H1 (cell line): ENCODE results near the gene COL6A3. TPM values are rescaled to one million over a fixed set of nuclear protein-coding genes. Genes with fewer than 3 reads are reported as not detected.

Experiments
- CTCF ChIA-PET: fragments of 300-600 bp; sonication (Branson Sonifier 250); formaldehyde crosslinking; loops from one replicate; lab custom pipeline; 2021; ENCODE audit not compliant: partially characterized antibody; lab: Charles Lee
- POLR2A ChIA-PET: fragments of 300-600 bp; sonication (Branson Sonifier 250); formaldehyde crosslinking; loops from one replicate; lab custom pipeline; 2021; ENCODE audit warnings: inconsistent platforms; ENCODE audit not compliant: partially characterized antibody; lab: Charles Lee
- DNase-seq, 2 experiments: peaks; one replicate each; pipeline versions ENCODE4 v3.0.0 to v3.0.0-alpha.2; 2010 to 2022; ENCODE audit warnings: low spot score in 2 of 2, low read depth in 1 of 2, mixed read lengths in 1 of 2
- FAIRE-seq: peaks from 2 replicates; lab custom pipeline; 2011; peaks lifted over from hg19 to GRCh38; lab: Jason Lieb, UNC
- H2AFZ ChIP-seq: 2 replicates; pipeline ENCODE4 v1.8.1; 2012; ENCODE audit warnings: low read length, inconsistent platforms
- H2AK5ac ChIP-seq: 2 replicates; pipeline ENCODE4 v1.6.1; 2013; ENCODE audit warnings: low read depth, low read length
- H2BK120ac ChIP-seq: replicated peaks from 2 replicates; pipeline ENCODE3; 2013; ENCODE audit warnings: low read depth, low read length, inconsistent platforms
- H2BK12ac ChIP-seq: 2 replicates; pipeline ENCODE4 v1.6.1; 2013; ENCODE audit warnings: low read depth, low read length
- H2BK15ac ChIP-seq: 2 replicates; pipeline ENCODE4 v1.6.1; 2013; ENCODE audit warnings: low read length
- H2BK20ac ChIP-seq: 2 replicates; pipeline ENCODE4 v1.6.1; 2013; ENCODE audit warnings: low read length
- H2BK5ac ChIP-seq: 2 replicates; pipeline ENCODE4 v1.6.1; 2013; ENCODE audit warnings: low read depth, low read length
- H3K14ac ChIP-seq: 2 replicates; pipeline ENCODE4 v1.6.1; 2013; ENCODE audit warnings: inconsistent platforms; ENCODE audit not compliant: insufficient read length
- H3K18ac ChIP-seq: 2 replicates; pipeline ENCODE4 v1.6.1; 2013; ENCODE audit warnings: low read length; ENCODE audit errors: extremely low read depth
- H3K23ac ChIP-seq: 2 replicates; pipeline ENCODE4 v1.6.1; 2013; ENCODE audit warnings: inconsistent platforms; ENCODE audit not compliant: insufficient read length
- H3K23me2 ChIP-seq: 2 replicates; pipeline ENCODE4 v1.6.1; 2013; ENCODE audit warnings: low read depth, low read length
- H3K27ac ChIP-seq: 2 replicates; pipeline ENCODE4 v1.6.1; 2011; ENCODE audit warnings: low read depth, low read length, inconsistent platforms
- H3K27me3 ChIP-seq, 4 experiments: replicated peaks in 1 of 4; 1 replicate in 1 of 4; 2 replicates in 3 of 4; pipeline versions ENCODE4 v1.6.1 to v1.8.1; 2011 to 2013; ENCODE audit warnings: low read length in 3 of 4, mild to moderate bottlenecking in 3 of 4, inconsistent platforms in 2 of 4, mixed read lengths in 2 of 4, moderate library complexity in 1 of 4; ENCODE audit not compliant: control insufficient read depth in 3 of 4, insufficient read depth in 3 of 4; ENCODE audit errors: extremely low read depth in 1 of 4
- H3K36me3 ChIP-seq, 4 experiments: 2 replicates each; pipeline versions ENCODE4 v1.6.1 to v1.8.1; 2011 to 2013; ENCODE audit warnings: mild to moderate bottlenecking in 4 of 4, low read length in 3 of 4, moderate library complexity in 2 of 4, control low read depth in 1 of 4, inconsistent platforms in 1 of 4; ENCODE audit not compliant: insufficient read depth in 4 of 4, control insufficient read depth in 2 of 4
- H3K4ac ChIP-seq: replicated peaks from 2 replicates; pipeline ENCODE3; 2013; ENCODE audit warnings: low read length, low read depth, mixed read lengths, inconsistent platforms; ENCODE audit not compliant: insufficient read length
- H3K4me1 ChIP-seq, 4 experiments: replicated peaks in 1 of 4; 1 replicate in 1 of 4; 2 replicates in 3 of 4; pipeline versions ENCODE4 v1.6.1 to v1.8.1; 2011 to 2013; ENCODE audit warnings: low read length in 3 of 4, inconsistent platforms in 2 of 4, mixed read lengths in 1 of 4; ENCODE audit not compliant: insufficient read depth in 4 of 4, control insufficient read depth in 3 of 4
- H3K4me2 ChIP-seq, 2 experiments: 2 replicates each; pipeline versions ENCODE4 v1.6.1 to v1.8.1; 2011 to 2013; ENCODE audit warnings: low read depth in 2 of 2, low read length in 2 of 2, control low read depth in 1 of 2, inconsistent platforms in 1 of 2, mild to moderate bottlenecking in 1 of 2; ENCODE audit not compliant: insufficient read depth in 1 of 2
- H3K4me3 ChIP-seq, 4 experiments: fragments of 200-600, 300-600 bp in 1 of 4; sonication (generic), shearing (Covaris generic), sonication (Bioruptor Twin) in 1 of 4; 2 replicates each; pipeline versions ENCODE4 v1.5.1 to v1.8.1; 2011 to 2016; ENCODE audit warnings: low read length in 4 of 4, low read depth in 3 of 4, control low read depth in 2 of 4, inconsistent platforms in 2 of 4, mild to moderate bottlenecking in 2 of 4, mixed read lengths in 1 of 4, moderate library complexity in 1 of 4; ENCODE audit not compliant: insufficient read depth in 2 of 4; ENCODE audit errors: extremely low read depth in 1 of 4
- H3K56ac ChIP-seq: replicated peaks from 2 replicates; pipeline ENCODE3; 2013; ENCODE audit warnings: low read depth, mild to moderate bottlenecking, mixed read lengths, low read length, inconsistent platforms; ENCODE audit not compliant: insufficient read length
- H3K79me1 ChIP-seq: 2 replicates; pipeline ENCODE4 v1.6.1; 2013; ENCODE audit warnings: low read depth, low read length, control low read depth
- H3K79me2 ChIP-seq, 2 experiments: 2 replicates each; pipeline versions ENCODE4 v1.6.1 to v1.8.1; 2012 to 2013; ENCODE audit warnings: low read length in 2 of 2, mild to moderate bottlenecking in 2 of 2, inconsistent platforms in 1 of 2; ENCODE audit not compliant: insufficient read depth in 2 of 2, control insufficient read depth in 1 of 2
- H3K9ac ChIP-seq, 4 experiments: replicated peaks in 1 of 4; 1 replicate in 1 of 4; 2 replicates in 3 of 4; pipeline versions ENCODE4 v1.6.1 to v1.8.1; 2011 to 2013; ENCODE audit warnings: low read depth in 3 of 4, low read length in 3 of 4, control low read depth in 2 of 4, mild to moderate bottlenecking in 2 of 4, moderate library complexity in 2 of 4, inconsistent platforms in 1 of 4; ENCODE audit errors: extremely low read depth in 1 of 4
- H3K9me3 ChIP-seq, 2 experiments: 2 replicates each; pipeline versions ENCODE4 v1.6.1 to v1.8.1; 2012 to 2013; ENCODE audit warnings: mild to moderate bottlenecking in 2 of 2, moderate library complexity in 2 of 2, control low read depth in 1 of 2, inconsistent platforms in 1 of 2, low read depth in 1 of 2, low read length in 1 of 2, mixed read lengths in 1 of 2; ENCODE audit not compliant: insufficient read depth in 2 of 2
- H4K20me1 ChIP-seq, 2 experiments: replicated peaks in 1 of 2; 2 replicates each; pipeline versions ENCODE3 to v1.8.1; 2011 to 2013; ENCODE audit warnings: inconsistent platforms in 2 of 2, low read length in 2 of 2, mild to moderate bottlenecking in 1 of 2; ENCODE audit not compliant: insufficient read depth in 2 of 2, control insufficient read depth in 1 of 2
- H4K5ac ChIP-seq: 2 replicates; pipeline ENCODE4 v1.6.1; 2013; ENCODE audit warnings: low read length, low read depth, mixed read lengths, inconsistent platforms; ENCODE audit not compliant: insufficient read length
- H4K8ac ChIP-seq: 2 replicates; pipeline ENCODE4 v1.8.0; 2013; ENCODE audit warnings: mild to moderate bottlenecking, moderate library complexity, low read length, inconsistent platforms; ENCODE audit not compliant: insufficient read depth; ENCODE audit errors: extremely low read depth
- H4K91ac ChIP-seq: replicated peaks from 2 replicates; pipeline ENCODE3; 2013; ENCODE audit warnings: low read length, mixed read lengths, inconsistent platforms; ENCODE audit not compliant: insufficient read length
- ATF3 ChIP-seq: IDR thresholded peaks from 2 replicates; pipeline ENCODE4 v1.6.1; 2011; ENCODE audit warnings: low read depth, mild to moderate bottlenecking, low read length; ENCODE audit not compliant: insufficient read depth
- CBX5 ChIP-seq: fragments of 300-800, 300-1000 bp; sonication (generic); IDR thresholded peaks from 2 replicates; pipeline ENCODE4 v1.7.1; 2016; ENCODE audit warnings: antibody characterized with exemption, low read length, low read depth
- CREB1 ChIP-seq: IDR thresholded peaks from 2 replicates; pipeline ENCODE4 v1.6.1; 2012; ENCODE audit warnings: inconsistent platforms
- JUN ChIP-seq: IDR thresholded peaks from 2 replicates; pipeline ENCODE4 v1.6.1; 2011; ENCODE audit warnings: low read depth, mild to moderate bottlenecking, improper control_type of control experiment, low read length
- MAFK ChIP-seq: IDR thresholded peaks from 2 replicates; pipeline ENCODE4 v1.6.1; 2012; ENCODE audit warnings: low read depth, mild to moderate bottlenecking, improper control_type of control experiment, low read length
- NRF1 ChIP-seq: IDR thresholded peaks from 2 replicates; pipeline ENCODE4 v1.6.1; 2011; ENCODE audit warnings: mild to moderate bottlenecking, low read depth, low read length, improper control_type of control experiment
- POLR2A ChIP-seq, 2 experiments: IDR thresholded peaks; 1 replicate in 1 of 2; 2 replicates in 1 of 2; pipeline ENCODE4 v1.6.1; 2011; ENCODE audit warnings: low read depth in 2 of 2, low read length in 2 of 2, mild to moderate bottlenecking in 2 of 2; ENCODE audit errors: control extremely low read depth in 1 of 2
- POU5F1 ChIP-seq: IDR thresholded peaks from 2 replicates; pipeline ENCODE4 v1.6.1; 2011; ENCODE audit warnings: low read depth, mild to moderate bottlenecking, low read length, moderate library complexity
- SP1 ChIP-seq: IDR thresholded peaks from 2 replicates; pipeline ENCODE4 v1.6.1; 2011; ENCODE audit warnings: low read depth, low read length
- TCF12 ChIP-seq: IDR thresholded peaks from 2 replicates; pipeline ENCODE4 v1.6.1; 2011; ENCODE audit warnings: low read depth, mild to moderate bottlenecking, low read length
- USF2 ChIP-seq: IDR thresholded peaks from 2 replicates; pipeline ENCODE4 v1.6.1; 2011; ENCODE audit warnings: low read length, improper control_type of control experiment
- WGBS, 2 experiments: shearing (Covaris generic) in 1 of 2; methylation state at CpG; one replicate each; pipeline versions ENCODE4 v1.1.6 to v1.1.7; 2013 to 2015; ENCODE audit warnings: low lambda C conversion rate in 2 of 2, mixed read lengths in 2 of 2, inconsistent platforms in 1 of 2, low coverage in 1 of 2, missing lambda C conversion rate in 1 of 2; ENCODE audit not compliant: insufficient replicate concordance in 2 of 2, insufficient coverage in 1 of 2, insufficient read length in 1 of 2; ENCODE audit errors: extremely low coverage in 1 of 2, missing lambda C conversion rate in 1 of 2; 5-methylcytosine and 5-hydroxymethylcytosine counted together
- polyA plus RNA-seq, 7 experiments: library from polyadenylated mRNA; depleted of rRNA in 3 of 7; stranded (reverse) in 5 of 7; unstranded in 2 of 7; fragments of >200 nt in 5 of 7; fragments of 200-250 nt in 2 of 7; gene quantifications; 1 replicate in 5 of 7; 2 replicates in 1 of 7; 4 replicates in 1 of 7; pipeline versions ENCODE4 v1.2.1 to v1.2.3, GENCODE V29; 2011 to 2013; ENCODE audit warnings: missing spikeins in 2 of 7, mixed read lengths in 2 of 7
- total RNA-seq: library from RNA; stranded (reverse); fragmentation: NEBNext Ultra II Directional; extraction: Animal tissue kit (Norgen Biotek cat#: 25700); gene quantifications from 2 replicates; pipeline ENCODE4 v1.2.1, GENCODE V29; 2021
- TF ChIP-seq, protein P1 (sequence below), 3 experiments: IDR thresholded peaks; 1 replicate in 2 of 3; 2 replicates in 1 of 3; pipeline versions ENCODE4 v1.5.1 to v1.6.1; 2011; ENCODE audit warnings: low read length in 3 of 3, mild to moderate bottlenecking in 3 of 3, inconsistent platforms in 2 of 3, low read depth in 1 of 3, moderate library complexity in 1 of 3; ENCODE audit not compliant: insufficient read depth in 1 of 3; ENCODE audit errors: control extremely low read depth in 1 of 3

The COL6A3 gene
- total and polyA plus RNA-seq, 2 of the 8 experiments (the other 6 are each of a cell fraction or from before 2014, with no cell fraction given), result 1.2 to 3.4 TPM

GRCh38 chr2:237354892-237355291 lies 59.1 kb downstream of the COL6A3 start:
- Histone ChIP-seq H4K5ac (no peak overlapping the region), H3K4ac (no peak overlapping the region), H3K9me3 (no peaks in the 10 kb centered on the region), H3K4me2 (no peak overlapping the region), H3K14ac (no peak overlapping the region), H2BK12ac (no peak overlapping the region), H2AFZ (no peak overlapping the region), H3K79me2 (no peaks in the 10 kb centered on the region), H4K20me1 (no peaks in the 10 kb centered on the region), H2BK15ac (no peak overlapping the region), H3K79me1 (no peaks in the 10 kb centered on the region), H4K8ac (no peak overlapping the region), H3K9ac (no peak overlapping the region), H3K18ac (no peak overlapping the region), H3K4me3 (no peak overlapping the region), H2BK120ac (no peak overlapping the region), H3K36me3 (no peaks in the 10 kb centered on the region), H2AK5ac (no peak overlapping the region), H3K23me2 (no peaks in the 10 kb centered on the region), H3K23ac (no peak overlapping the region), H3K27ac (no peak overlapping the region), H3K4me1 (peaks cover 6 to 15% (median 10%) of the 10 kb centered on the region in 4 experiments), H2BK20ac (no peak overlapping the region), H3K56ac (no peak overlapping the region), H3K27me3 (no peaks in the 10 kb centered on the region; a peak in 1 of 7 replicates), H2BK5ac (no peak overlapping the region), H4K91ac (no peak overlapping the region)
- ChIA-PET CTCF (no interaction called here), POLR2A (no interaction called here)
- 92% methylated on average over 8 of the region's 8 CpGs; no CpG with 5 or more reads in 1 of the 2 experiments for WGBS, 2 experiments
- FAIRE-seq (no peak), DNase-seq (no peak)
- no peak for TF ChIP-seq USF2
- no peak for TF ChIP-seq JUN
- no peak for TF ChIP-seq SP1
- TF ChIP-seq, protein P1, sequence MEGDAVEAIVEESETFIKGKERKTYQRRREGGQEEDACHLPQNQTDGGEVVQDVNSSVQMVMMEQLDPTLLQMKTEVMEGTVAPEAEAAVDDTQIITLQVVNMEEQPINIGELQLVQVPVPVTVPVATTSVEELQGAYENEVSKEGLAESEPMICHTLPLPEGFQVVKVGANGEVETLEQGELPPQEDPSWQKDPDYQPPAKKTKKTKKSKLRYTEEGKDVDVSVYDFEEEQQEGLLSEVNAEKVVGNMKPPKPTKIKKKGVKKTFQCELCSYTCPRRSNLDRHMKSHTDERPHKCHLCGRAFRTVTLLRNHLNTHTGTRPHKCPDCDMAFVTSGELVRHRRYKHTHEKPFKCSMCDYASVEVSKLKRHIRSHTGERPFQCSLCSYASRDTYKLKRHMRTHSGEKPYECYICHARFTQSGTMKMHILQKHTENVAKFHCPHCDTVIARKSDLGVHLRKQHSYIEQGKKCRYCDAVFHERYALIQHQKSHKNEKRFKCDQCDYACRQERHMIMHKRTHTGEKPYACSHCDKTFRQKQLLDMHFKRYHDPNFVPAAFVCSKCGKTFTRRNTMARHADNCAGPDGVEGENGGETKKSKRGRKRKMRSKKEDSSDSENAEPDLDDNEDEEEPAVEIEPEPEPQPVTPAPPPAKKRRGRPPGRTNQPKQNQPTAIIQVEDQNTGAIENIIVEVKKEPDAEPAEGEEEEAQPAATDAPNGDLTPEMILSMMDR (IDR thresholded peaks at IDR 0.05; ENCODE audit: control extremely low read depth in 1 of 3, insufficient read depth in 1 of 3, low read depth in 1 of 3, low read length in 3 of 3), result no peak
- TF ChIP-seq NRF1, result no peak
- no peak for TF ChIP-seq CREB1
- no peak for TF ChIP-seq ATF3
- no peak for TF ChIP-seq POU5F1
- no peak for TF ChIP-seq MAFK
- no peak for TF ChIP-seq CBX5
- TF ChIP-seq TCF12, result no peak
- TF ChIP-seq POLR2A (IDR thresholded peaks at IDR 0.05; ENCODE audit: control extremely low read depth in 1 of 2, low read depth in 2 of 2, low read length in 2 of 2), result no peak
